HG03342 (cell line): ENCODE measurements around the gene FXR2.
"Not testable (repeated sequence)": the region's sequence is repeated elsewhere in the genome, so short reads cannot be mapped to it uniquely, and the experiment has no call there.

Experiments used
- ATAC-seq: cut with Tn5 transposase; IDR thresholded peaks from one replicate; pipeline ENCODE4 v1.9.1; 2021; ENCODE audit warnings: mild to moderate bottlenecking, moderate library complexity; ENCODE audit not compliant: unreplicated experiment

FXR2 gene

DNA sequence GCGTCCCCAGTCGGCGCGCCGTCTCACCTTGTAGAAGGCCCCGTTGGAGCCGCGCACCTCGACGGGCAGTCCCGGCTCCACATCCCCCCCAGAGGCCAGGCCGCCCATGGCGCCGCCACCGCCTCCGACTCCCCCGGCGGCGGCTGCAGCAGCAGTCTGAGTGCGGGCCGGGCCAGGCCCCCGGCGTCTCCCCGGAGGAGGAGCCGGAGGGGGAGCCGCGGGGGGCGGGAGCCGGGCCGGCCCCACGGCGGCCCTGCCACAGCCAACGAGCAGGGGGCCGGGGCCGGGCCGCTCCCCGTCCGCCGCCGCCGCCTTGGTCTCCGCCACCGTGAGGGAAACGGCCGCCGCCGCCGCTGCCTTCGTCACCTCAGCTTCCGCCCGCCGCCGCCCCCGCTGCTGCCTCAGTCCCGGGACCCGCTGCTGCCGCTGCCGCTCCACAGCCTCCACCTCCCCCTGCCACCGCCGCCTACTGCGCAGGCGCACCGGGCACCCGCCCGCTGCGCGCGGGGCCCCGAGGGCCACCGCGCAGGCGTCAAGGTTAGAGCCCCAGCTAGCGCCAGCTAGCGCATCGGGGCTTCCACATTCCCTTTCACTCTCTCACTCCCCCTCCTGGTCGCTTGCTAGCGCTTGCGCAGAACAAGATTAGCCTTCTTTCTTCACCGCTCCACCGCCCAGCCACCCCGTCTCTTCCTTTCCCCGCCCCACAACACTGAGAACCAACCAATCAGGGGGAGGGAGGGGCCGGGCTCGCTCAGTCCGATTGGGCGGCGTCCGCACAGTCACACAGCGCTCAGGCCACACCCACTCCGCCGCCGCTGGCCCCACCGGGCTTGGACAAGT, at the start of gene FXR2:
Gene FXR2, minus strand, starts transcription at position 473 of the 840 bp plus-strand sequence. Its CDS starts 365 bp downstream, at position 108.
- ATAC-seq: peak; percentile 85

DNA sequence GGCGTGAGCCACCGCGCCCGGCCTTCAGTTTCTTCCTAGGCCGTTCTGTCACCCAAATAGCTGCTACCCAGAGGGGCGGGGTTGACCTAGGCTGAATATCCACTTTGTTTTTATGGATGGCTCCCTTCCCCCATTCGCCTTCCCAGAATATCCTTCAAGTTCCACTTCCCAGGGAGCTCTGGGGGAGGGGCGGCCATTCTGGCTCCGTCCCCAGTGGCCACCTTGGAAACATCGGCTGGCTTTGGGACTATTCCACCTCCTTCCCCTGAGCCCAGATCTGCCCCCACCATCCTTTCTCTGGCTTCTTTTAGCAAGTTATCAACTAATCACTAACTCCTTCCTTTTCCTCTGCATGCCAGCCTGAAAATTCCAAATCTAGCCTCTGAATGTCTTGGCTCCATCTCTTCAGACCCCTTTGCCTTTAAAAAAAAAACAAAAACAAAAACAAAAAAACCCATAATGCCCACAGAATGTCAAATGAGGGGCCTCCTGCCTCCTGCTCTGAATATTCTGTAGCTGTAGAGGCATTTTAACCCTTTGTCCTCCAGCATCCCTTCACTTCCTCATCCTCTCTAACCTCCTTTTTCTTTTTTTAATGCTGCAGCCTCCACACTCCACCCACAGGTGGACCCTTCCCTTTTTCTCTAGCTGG, 42.4 kb upstream of the FXR2 start:
- no peak for ATAC-seq

DNA sequence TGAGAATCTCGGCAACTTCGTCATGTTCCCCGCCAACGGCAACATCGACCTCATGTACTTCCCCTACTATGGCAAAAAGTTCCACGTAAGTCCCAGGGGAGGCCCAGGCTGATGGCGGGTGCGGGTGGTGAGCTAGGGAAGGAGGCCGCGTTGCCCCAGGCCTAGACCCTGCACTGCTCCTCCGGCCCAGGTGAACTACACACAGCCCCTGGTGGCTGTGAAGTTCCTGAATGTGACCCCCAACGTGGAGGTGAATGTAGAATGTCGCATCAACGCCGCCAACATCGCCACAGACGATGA, 40.8 kb upstream of the FXR2 start:
- no peak for ATAC-seq

DNA sequence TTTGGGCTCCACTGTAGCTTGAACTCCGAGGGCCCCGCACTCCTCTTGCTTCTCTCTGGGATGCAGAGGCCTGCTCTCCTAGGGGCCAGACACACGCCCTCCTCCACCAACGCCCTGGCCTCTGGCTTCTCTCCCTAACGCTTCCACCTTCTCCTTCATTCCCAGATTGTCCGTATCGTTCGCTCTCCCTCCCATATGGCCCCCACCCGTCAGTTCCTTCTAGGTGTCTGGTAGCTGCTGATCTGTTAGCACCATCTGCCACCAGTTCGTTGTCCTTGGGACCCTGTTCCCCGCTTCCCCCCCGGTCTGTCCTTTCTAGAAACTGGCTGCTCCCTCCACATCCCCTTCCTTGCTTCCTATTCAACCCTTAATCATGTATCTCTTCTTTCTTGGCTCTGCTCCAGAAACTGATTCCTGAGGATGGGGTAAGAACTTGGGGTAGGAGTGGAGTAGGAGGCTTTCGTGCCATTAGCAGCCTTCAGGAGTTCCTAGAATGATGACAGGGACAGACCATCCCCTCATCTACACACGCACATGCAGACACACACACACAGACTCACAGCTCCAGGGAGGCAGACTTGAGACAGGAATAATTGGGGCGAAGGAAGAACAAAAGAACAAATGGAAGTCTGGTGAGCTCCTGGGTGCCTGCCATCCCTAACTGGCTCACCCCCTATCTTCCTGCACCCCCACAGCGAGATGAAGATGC, 40.3 kb upstream of the FXR2 start:
- no peak for ATAC-seq

DNA sequence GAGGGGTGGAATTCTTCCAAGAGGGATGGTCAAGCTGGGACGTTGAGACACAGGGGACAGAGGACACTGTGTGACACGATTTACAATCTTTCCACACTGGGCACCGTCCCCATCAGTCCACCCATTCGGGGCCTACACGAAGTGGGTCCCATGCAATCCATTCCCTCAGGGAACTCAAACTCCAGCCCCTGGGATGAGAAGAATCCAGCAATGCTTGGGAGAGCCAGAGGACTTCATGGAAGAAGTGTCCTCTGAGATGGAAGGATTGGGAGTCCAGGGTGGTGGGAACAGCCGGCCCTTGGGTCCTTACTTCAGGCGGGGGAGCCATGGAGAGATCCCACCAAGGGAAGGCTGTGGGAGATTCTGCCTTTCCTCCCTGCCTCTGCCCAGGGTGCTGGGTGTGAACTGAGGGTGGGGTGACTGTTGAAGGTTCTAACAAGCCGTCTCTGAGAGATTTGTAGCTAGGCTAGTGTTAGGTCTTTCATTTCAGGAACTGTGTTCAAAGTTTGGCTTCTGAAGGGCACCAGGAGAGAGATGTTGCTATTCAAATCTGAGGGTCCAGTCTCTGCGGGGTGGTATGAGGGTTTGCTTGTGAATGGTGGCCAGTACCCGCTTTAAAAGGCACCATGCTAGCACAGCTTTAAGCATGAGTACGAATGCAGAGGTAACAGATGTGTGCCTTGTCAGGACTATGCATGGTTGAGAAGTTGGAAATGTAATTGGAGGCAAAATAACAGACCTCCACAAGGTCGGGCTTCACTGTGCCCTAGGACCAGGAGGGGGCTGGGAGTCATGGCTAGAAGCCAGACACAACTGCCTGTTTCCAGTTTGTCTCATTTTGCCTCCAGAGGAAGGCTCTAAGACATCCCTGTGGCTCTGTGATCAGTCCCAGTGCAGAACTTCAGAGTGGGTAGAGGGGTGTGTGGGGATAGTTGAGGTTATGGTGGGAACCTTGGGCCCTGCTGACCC, 38.0 kb upstream of the FXR2 start:
- no peak for ATAC-seq

DNA sequence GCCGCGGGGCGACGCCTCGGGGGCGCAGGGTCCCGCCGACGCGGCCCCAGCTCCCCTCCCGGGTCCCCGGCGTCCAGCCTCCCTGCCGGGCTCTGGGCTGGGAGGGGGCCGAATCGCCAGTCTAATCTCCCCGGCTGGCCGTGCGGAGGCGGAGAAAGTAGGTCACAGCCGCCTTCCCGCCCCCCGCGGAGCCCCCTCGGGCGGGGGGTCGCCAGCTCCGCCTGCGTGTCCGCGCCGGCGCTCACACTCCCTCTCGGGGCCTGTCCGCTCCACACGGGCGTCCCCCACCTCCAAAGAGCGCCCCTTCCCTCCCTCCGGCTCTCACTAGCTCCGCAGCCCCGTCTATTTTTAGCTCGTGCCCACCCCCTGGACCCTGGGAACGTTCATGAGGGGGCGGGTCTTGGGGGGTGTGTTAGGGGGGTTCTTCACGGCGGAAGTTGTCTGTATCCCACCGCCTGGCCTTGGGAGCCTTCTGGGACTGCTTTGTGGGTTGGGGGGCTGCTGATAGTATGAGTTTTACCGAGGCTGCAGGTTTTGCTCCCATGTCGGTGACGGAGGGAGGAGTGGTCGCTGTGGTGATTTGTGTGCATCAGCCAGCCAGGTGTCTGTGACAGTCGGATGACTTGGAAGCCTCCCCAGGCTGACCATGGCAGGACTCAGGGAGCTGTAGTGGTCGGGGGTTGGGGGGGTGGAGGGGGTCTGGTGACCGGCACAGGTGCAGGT, 37.1 kb upstream of the FXR2 start:
- no peak for ATAC-seq

DNA sequence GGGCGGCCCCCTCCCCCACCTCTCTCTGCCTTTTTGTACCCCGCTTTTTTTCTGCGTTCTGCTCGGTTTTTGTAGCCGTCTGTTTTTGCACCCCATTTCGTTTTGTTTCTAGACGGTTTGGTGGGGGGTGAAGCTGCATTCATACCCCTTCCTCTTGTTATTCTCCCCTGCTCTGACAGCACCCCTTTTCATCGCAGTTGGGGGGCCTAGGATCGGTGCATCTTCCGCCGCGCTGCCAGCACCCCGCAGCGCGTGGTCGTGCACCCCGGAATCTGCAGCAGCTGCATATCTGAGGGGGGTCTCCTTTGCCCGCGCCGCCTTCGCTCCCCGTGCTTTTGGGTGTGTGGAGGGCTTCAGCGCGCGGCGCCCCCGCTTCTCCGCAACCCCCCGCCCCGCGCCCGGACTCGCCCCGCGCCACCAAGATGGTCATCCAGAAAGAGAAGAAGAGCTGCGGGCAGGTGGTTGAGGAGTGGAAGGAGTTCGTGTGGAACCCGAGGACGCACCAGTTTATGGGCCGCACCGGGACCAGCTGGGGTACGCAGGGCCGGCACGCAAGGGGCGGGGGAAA, 36.5 kb upstream of the FXR2 start:
- no peak for ATAC-seq

DNA sequence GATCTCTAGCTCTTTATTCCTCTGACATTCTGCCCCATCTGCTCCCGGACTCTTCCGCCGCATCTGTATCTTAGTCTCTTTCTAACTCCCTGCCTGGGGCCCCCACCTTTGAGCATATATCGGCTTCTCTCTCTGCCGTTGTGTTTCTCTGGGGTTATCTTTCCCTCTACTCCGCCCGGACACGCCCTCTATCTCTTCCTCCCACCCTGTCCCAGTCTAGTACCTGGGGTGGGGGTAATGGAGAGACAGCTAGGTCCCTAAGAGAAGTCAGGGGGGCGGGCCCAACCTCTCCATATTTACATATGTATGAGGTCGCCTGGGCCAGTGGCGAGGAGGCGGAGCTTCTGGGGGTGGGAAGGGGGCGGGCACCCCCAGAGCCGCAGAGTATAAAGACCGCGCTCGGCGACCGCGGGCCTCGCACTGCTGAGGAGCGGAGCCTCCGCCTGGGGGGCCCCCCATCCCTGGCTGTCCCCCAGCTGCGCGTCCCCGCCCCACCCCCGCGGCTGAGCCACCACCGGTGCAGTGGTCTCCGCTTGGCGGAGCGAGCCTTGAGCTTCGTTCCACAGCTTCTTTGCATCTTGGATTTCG, 35.9 kb upstream of the FXR2 start, which contains the start of gene ATP1B2:
Gene ATP1B2, plus strand, starts transcription at position 418 of the 588 bp plus-strand sequence. CDS start 593 bp downstream, outside the sequence.
- no peak for ATAC-seq

DNA sequence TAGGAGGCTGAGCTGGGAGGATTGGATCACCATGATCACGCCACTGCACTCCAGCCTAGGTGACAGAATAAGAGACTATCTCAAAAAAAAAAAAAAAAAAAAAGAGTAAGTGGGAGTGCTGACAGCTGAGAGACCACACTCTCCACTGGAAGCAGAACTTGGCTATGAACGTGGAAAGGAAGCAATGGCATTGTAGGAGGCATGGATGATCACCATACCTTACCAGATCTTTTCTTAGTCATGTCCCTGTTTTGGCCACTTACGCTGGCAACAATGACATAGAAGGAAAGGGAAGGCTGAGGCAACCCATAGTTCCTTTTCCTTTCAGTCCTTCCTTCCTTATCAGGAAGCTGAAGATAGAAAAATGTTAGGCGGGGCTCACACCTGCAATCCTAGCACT, 32.3 kb upstream of the FXR2 start:
- ATAC-seq: no peak

DNA sequence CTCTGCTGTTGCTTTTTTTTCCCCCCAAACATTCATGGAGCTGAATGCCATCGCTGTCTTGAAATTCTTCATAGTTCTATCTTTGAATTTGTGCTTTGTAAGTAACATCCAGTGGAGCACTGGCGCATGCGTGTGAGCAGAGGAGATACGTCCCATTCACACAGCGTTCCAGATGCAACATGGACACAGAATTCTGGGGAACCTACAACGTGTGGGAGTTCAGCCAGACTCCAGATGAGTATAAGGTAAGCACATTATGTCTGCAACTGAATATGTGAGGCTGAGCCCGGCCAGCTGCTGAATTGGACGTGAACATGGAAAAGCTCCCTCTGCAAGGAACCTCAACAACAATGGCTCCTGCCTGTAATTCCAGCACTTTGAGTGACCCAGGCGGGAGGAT, 31.8 kb upstream of the FXR2 start:
- ATAC-seq: no peak

DNA sequence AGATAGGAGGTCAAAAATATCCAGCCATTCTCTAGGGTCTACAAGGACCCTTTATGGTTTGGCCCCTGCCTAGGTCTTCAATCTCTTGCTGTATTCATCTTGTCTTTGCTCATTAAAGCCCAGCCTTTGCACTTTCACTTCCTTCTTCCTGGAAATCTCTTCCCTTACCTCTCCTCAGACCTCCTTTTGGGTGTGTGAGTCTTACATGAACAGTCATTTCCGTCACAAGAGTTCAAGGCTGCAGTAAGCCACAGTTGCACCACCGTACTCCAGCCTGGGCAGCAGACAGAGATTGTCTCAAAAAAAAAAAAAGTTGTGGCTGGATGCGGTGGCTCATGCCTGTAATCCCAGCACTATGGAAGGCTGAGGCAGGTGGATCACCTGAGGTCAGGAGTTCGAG, 30.1 kb upstream of the FXR2 start:
- ATAC-seq: no peak

DNA sequence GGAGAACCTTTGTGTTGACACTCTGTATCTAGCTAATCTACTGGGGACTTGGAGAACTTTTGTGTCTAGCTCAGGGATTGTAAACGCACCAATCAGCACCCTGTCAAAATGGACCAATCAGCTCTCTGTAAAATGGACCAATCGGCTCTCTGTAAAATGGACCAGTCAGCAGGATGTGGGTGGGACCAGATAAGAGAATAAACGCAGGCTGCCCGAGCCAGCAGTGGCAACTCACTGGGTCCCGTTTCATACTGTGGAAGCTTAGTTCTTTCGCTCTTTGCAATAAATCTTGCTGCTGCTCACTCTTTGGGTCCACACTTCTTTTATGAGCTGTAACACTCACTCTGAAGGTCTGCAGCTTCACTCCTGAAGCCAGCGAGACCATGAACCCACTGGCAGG, 26.9 kb upstream of the FXR2 start:
- not testable (repeated sequence) for ATAC-seq

DNA sequence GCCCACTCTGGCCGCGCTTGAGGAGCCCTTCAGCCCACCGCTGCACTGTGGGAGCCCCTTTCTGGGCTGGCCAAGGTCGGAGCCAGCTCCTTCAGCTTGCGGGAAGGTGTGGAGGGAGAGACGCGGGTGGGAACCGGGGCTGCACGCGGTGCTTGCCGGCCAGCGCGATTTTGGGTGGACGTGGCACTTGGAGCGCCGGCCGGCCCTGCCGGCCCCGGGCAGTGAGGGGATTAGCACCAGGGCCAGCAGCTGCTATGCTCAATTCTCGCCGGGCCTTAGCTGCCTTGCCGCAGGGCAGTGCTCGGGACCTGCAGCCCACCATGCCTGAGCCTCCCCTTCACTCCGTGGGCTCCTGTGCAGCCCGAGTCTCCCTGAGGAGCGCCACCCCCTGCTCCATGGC, 26.1 kb upstream of the FXR2 start:
- no peak for ATAC-seq

DNA sequence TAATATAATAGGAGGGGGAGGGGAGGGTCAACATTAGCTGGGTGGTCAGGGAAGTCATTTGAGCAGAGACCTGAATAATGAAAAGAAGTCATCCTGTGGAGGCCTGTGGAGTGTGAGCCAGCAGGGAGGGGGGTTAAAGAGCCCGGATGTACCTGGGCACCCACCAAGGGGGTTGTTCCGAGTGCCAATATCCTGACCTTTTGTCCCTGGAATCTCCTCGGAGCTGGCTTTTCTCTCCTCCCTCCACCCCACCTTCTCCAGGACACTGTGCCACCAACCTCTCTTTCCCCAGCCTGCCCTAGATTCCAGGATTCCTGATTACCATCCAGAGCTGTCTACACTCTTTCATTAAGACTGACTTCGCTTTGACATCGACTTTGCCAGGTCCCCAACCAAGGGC, 21.5 kb upstream of the FXR2 start:
- ATAC-seq: no peak

DNA sequence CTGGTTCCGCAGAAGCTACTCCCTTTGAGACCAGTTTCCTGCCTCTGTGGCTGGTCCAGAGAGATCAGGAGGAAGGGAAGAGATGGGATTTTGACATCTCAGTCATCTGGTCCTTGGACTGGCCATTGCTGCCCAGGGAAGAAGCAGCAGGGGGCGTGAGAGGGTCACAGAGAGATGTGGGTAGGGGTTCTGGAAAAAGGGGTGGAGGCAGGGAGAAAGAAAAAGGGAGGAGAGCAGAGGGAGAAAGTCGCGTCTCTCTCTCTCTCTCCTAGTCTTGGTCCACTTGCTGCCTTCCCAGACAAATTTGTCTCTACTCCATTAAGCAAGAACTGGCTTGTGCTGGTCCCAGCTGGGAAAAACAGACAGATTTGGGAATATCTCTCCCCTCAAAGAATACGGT, 19.7 kb upstream of the FXR2 start:
- no peak for ATAC-seq

DNA sequence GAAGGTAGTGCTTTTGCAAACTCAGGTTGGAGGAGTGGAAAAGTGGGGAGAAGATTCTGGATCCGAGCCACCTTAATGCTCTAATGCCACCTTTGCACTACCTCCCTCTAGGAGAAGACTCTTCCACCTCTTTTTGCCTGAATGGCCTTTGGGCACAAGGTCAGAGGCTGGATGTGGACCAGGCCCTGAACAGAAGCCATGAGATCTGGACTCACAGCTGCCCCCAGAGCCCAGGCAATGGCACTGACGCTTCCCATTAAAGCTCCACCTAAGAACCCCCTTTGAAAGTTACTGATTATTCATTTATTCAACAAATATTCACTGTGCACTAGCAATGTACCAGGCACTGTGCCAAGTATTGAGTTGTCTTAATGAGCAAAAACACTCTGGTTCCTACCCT, 18.4 kb upstream of the FXR2 start:
- ATAC-seq: no peak

DNA sequence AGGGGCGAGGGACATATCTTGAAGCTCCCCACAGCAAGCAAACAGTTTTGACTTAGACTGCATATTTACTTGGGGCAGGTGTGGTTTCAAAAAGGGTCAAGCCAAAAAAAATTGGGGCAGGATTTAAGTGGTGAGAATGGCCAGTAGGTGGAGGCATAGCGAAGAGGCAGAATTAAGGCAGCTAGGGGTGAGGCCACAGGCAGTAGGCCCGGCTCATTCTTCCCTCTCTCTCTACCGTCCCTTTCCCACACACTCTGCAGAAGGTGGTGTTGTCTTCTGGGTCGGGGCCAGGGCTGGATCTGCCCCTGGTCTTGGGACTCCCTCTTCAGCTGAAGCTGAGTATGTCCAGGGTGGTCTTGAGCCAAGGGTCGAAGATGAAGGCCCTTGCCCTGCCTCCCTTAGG, 17.8 kb upstream of the FXR2 start:
- ATAC-seq: no peak

DNA sequence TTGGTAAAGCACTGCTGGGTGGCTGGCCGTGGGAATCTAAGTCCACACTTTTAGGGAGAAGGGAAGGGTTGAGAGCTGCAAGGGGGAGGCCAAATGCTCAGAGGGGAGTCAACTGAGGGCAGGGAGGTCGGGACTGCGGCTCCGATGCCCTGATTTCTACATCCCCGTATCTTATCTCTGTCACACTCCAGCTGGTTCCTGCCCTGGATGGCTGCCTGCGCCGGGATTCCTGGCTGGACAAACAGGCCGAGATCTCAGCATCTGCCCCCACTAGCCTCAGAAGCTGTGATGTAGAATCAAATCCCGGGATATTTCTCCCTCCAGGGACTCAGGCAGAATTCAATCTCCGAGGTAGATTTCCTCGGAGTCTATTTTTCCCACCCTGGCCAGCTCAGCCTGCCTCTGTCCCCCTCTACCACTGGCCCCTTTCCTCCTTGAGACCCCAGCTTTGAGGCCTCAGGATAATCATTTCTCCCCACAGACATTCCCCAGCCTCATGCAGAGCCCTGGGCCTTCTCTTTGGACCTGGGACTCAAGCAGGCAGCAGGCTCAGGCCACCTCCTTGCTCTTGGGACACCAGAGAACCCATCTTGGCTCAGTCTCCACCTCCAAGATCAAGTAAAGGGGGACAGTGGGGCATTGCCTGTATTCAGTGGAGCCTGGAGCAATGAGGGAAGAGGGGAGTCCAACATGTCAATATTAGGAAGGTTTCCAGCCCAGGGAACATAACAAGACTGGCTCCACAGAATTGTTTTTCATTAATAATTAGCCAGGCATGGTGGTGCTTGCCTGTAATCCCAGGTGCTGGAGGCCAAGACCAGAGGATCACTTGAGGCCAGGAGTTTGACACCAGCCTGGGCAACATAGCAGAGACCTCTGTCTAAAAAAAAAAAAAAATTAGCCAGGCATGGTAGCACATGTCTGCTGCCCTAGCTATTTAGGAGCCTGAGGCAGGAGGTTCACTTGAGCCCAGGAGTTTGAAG, 17.0 kb upstream of the FXR2 start:
- ATAC-seq: no peak
